CD4-positive, alpha-beta T cell (primary cell): Measurements from ENCODE around the gene DOCK8. TPM values are rescaled to one million over a fixed set of nuclear protein-coding genes. Genes with fewer than 3 reads are reported as not detected.

Experiments used
- ATAC-seq: fragments of 200-7000 bp; cut with Tn5 transposase; one replicate; pipeline ENCODE4 v1.10.0; 2022; ENCODE audit warnings: mild to moderate bottlenecking; ENCODE audit not compliant: poor library complexity
- CTCF ChIA-PET: fragments of 350-600 bp; sonication (Branson Sonifier 250); formaldehyde crosslinking; loops from one replicate; lab custom pipeline; 2021; ENCODE audit warnings: antibody characterized with exemption, inconsistent platforms; lab: Charles Lee
- POLR2A ChIA-PET: fragments of 350-600 bp; sonication (Branson Sonifier 250); formaldehyde crosslinking; loops from one replicate; lab custom pipeline; 2021; ENCODE audit warnings: antibody characterized with exemption, inconsistent platforms; lab: Charles Lee
- DNase-seq, 14 experiments: peaks; one replicate each; pipeline ENCODE4 v3.0.0-alpha.2; 2013 to 2020; ENCODE audit warnings: mixed read lengths in 2 of 14
- H3K27ac ChIP-seq, 2 donors: one replicate each; pipeline versions ENCODE4 v1.5.1 to v1.7.0; 2013; ENCODE audit warnings: low read length in 2 of 2, low read depth in 1 of 2, mild to moderate bottlenecking in 1 of 2
- H3K27me3 ChIP-seq, 2 experiments: 1 replicate in 1 of 2; 2 replicates in 1 of 2; pipeline versions ENCODE4 v1.6.1 to v1.7.0; 2013; ENCODE audit warnings: low read length in 2 of 2, control low read depth in 1 of 2, mild to moderate bottlenecking in 1 of 2, moderate library complexity in 1 of 2; ENCODE audit not compliant: insufficient read depth in 2 of 2, control insufficient read depth in 1 of 2
- H3K36me3 ChIP-seq: one replicate; pipeline ENCODE4 v1.6.1; 2013; ENCODE audit warnings: low read length, control low read depth; ENCODE audit not compliant: insufficient read depth
- H3K4me1 ChIP-seq: one replicate; pipeline ENCODE4 v1.6.1; 2013; ENCODE audit warnings: low read length, control low read depth; ENCODE audit not compliant: insufficient read depth
- H3K4me3 ChIP-seq: one replicate; pipeline ENCODE4 v1.5.1; 2013; ENCODE audit warnings: mild to moderate bottlenecking, low read length, moderate library complexity
- H3K9me3 ChIP-seq, 2 experiments: 1 replicate in 1 of 2; 2 replicates in 1 of 2; pipeline versions ENCODE4 v1.6.1 to v1.7.0; 2013; ENCODE audit warnings: low read length in 2 of 2, mild to moderate bottlenecking in 2 of 2, control low read depth in 1 of 2, moderate library complexity in 1 of 2; ENCODE audit not compliant: control insufficient read depth in 1 of 2, insufficient read depth in 1 of 2
- H3K27ac Mint-ChIP-seq: one replicate; pipeline ENCODE4 v1.8.0; 2020; ENCODE audit warnings: mixed read lengths
- H3K27me3 Mint-ChIP-seq: one replicate; pipeline ENCODE4 v1.8.0; 2021; ENCODE audit warnings: mixed read lengths
- H3K36me3 Mint-ChIP-seq: one replicate; pipeline ENCODE4 v1.8.0; 2021; ENCODE audit warnings: low read depth, mixed read lengths
- H3K4me1 Mint-ChIP-seq: one replicate; pipeline ENCODE4 v1.8.0; 2021; ENCODE audit warnings: low read depth, mixed read lengths
- H3K4me3 Mint-ChIP-seq: one replicate; pipeline ENCODE4 v1.8.0; 2020; ENCODE audit warnings: mild to moderate bottlenecking, mixed read lengths
- H3K9me3 Mint-ChIP-seq: one replicate; pipeline ENCODE4 v1.8.0; 2020; ENCODE audit warnings: mixed read lengths
- CTCF ChIP-seq: fragments of 200-600 bp; IDR thresholded peaks from one replicate; pipeline ENCODE4 v1.8.0; 2022; ENCODE audit warnings: antibody characterized with exemption, mild to moderate bottlenecking
- intact Hi-C, 2 experiments: fragments of 100-400 bp; cut with DNase I in 1 of 2; cut with micrococcal nuclease in 1 of 2; formaldehyde crosslinking; loops; one replicate each; pipeline versions ENCODE4 v1.15.1 to v1.9.0; 2023 to 2025; cut with DNase I, micrococcal nuclease
- total RNA-seq, 174 experiments: library from RNA in 2 of 174; stranded (reverse) in 2 of 174; gene quantifications; one replicate each; pipeline ENCODE4 v1.2.3 and lab custom pipeline; 2021 to 2026

DOCK8 gene
- total RNA-seq, 2 experiments from 2014 or later = 123 to 126 TPM

GRCh38 chr9:511861-512260 is 297.2 kb downstream of the DOCK8 start:
- ATAC-seq (no peak), DNase-seq (no peak)
- H3K36me3 ChIP-seq = no peaks in the 10 kb centered on the region
- H3K27me3 ChIP-seq = no peaks in the 10 kb centered on the region
- peaks cover 20% of the 10 kb centered on the region for H3K4me1 Mint-ChIP-seq
- H3K36me3 Mint-ChIP-seq = no peaks in the 10 kb centered on the region
- intact Hi-C loops = loop anchor here in 1 of 2 experiments (1.0 to 10.0 kb wide), 2 partner anchors 16 to 63 kb away; no protein-coding TSS in a partner anchor
- ChIA-PET POLR2A (interaction anchor here (1.2 kb wide), 1 partner anchor 18 kb away, joined by 3 read pairs; no protein-coding TSS in a partner anchor), CTCF (no interaction called here)
- peaks cover 5% of the 10 kb centered on the region for H3K27me3 Mint-ChIP-seq
- H3K4me3 ChIP-seq = no peak overlapping the region
- no peak overlapping the region for H3K27ac ChIP-seq
- TF ChIP-seq CTCF = no peak
- peaks cover 0 to 8% of the 10 kb centered on the region in 2 experiments for H3K9me3 ChIP-seq
- H3K4me3 Mint-ChIP-seq = no peak overlapping the region
- H3K9me3 Mint-ChIP-seq = peaks cover 3% of the 10 kb centered on the region
- H3K27ac Mint-ChIP-seq = peak overlapping the region; percentile 14
- H3K4me1 ChIP-seq = peaks cover 9% of the 10 kb centered on the region

- ATAC-seq (no peak), DNase-seq (no peak)
- no peak overlapping the region for H3K27ac ChIP-seq
- Mint-ChIP-seq H3K9me3 (peaks cover 3% of the 10 kb centered on the region), H3K4me3 (no peak overlapping the region), H3K4me1 (peaks cover 20% of the 10 kb centered on the region), H3K36me3 (no peaks in the 10 kb centered on the region), H3K27me3 (peaks cover 5% of the 10 kb centered on the region), H3K27ac (no peak overlapping the region)
- peaks cover 18% of the 10 kb centered on the region for H3K4me1 ChIP-seq
- no peak overlapping the region for H3K4me3 ChIP-seq
- no peak for TF ChIP-seq CTCF
- H3K27me3 ChIP-seq = no peaks in the 10 kb centered on the region
- H3K9me3 ChIP-seq = peaks cover 0 to 8% of the 10 kb centered on the region in 2 experiments
- ChIA-PET CTCF (no interaction called here), POLR2A (interaction anchor here (1.2 kb wide), 1 partner anchor 17 kb away, joined by 3 read pairs; no protein-coding TSS in a partner anchor)
- H3K36me3 ChIP-seq = no peaks in the 10 kb centered on the region
- intact Hi-C loops = loop anchor here (1.0 to 10.0 kb wide), 2 partner anchors 16 to 62 kb away; no protein-coding TSS in a partner anchor
Observed at GRCh38 chr9:512555-513272, 298.0 kb downstream of the DOCK8 start.

Other genes starting within 250 kb of the DOCK8 start
- gene WASHC1, start 185.4 kb upstream of the DOCK8 start, total RNA-seq = 10 to 100 TPM; 10.9 to 11.2 TPM
- under 1 TPM in 1 of 2 experiments, not detected in 1; 0.20 TPM for gene FOXD4, start 96.4 kb upstream of the DOCK8 start, total RNA-seq
- gene ZNG1A, start 35.8 kb upstream of the DOCK8 start, total RNA-seq = 10 to 100 TPM; 21.9 to 22.4 TPM